B cell (primary cell): ENCODE results near the gene CDK5RAP3. TPM values are rescaled to one million over a fixed set of nuclear protein-coding genes. Genes with fewer than 3 reads are reported as not detected.

Experiments used
- ATAC-seq: fragments of 200-7000 bp; cut with Tn5 transposase; one replicate; pipeline ENCODE4 v1.10.0; 2021; ENCODE audit warnings: low read depth, mild to moderate bottlenecking, moderate number of reproducible peaks, moderate library complexity
- CTCF ChIA-PET: fragments of 350-600 bp; sonication (Branson Sonifier 250); formaldehyde crosslinking; loops from one replicate; lab custom pipeline; 2021; ENCODE audit warnings: antibody characterized with exemption, inconsistent platforms; lab: Charles Lee
- POLR2A ChIA-PET: fragments of 350-600 bp; sonication (Branson Sonifier 250); formaldehyde crosslinking; loops from one replicate; lab custom pipeline; 2021; ENCODE audit warnings: antibody characterized with exemption; lab: Charles Lee
- DNase-seq: peaks from one replicate; pipeline ENCODE4 v3.0.0; 2013
- H2AFZ ChIP-seq: 2 replicates; pipeline ENCODE4 v1.6.1; 2012; ENCODE audit warnings: mild to moderate bottlenecking, low read depth, low read length; ENCODE audit not compliant: insufficient read depth, poor library complexity, severe bottlenecking
- H3K27ac ChIP-seq, 2 donors: 1 replicate in 1 of 2; 2 replicates in 1 of 2; pipeline ENCODE4 v1.5.1; 2012 to 2013; ENCODE audit warnings: low read length in 2 of 2, mild to moderate bottlenecking in 2 of 2, moderate library complexity in 1 of 2
- H3K27me3 ChIP-seq, 4 experiments: fragments of 200-600 bp in 1 of 4; sonication (generic) in 1 of 4; replicated peaks in 1 of 4; 1 replicate in 2 of 4; 2 replicates in 2 of 4; pipeline versions ENCODE4 v1.6.1 to v1.7.0; 2013 to 2016; ENCODE audit warnings: low read length in 3 of 4, mild to moderate bottlenecking in 2 of 4, mixed read lengths in 1 of 4, moderate library complexity in 1 of 4; ENCODE audit not compliant: insufficient read depth in 4 of 4, control insufficient read depth in 3 of 4; ENCODE audit errors: control extremely low read depth in 1 of 4
- H3K36me3 ChIP-seq, 2 experiments: replicated peaks in 1 of 2; 1 replicate in 1 of 2; 2 replicates in 1 of 2; pipeline versions ENCODE4 v1.6.1 to v1.7.1; 2013; ENCODE audit warnings: low read length in 1 of 2; ENCODE audit not compliant: insufficient read depth in 2 of 2, control insufficient read depth in 1 of 2; ENCODE audit errors: control extremely low read depth in 1 of 2, extremely low read depth in 1 of 2
- H3K4me1 ChIP-seq, 2 donors: fragments of 200-600 bp in 1 of 2; sonication (generic) in 1 of 2; 1 replicate in 1 of 2; 2 replicates in 1 of 2; pipeline versions ENCODE4 v1.5.1 to v1.6.1; 2013 to 2017; ENCODE audit warnings: low read length in 2 of 2; ENCODE audit not compliant: control insufficient read depth in 2 of 2, insufficient read depth in 2 of 2
- H3K4me2 ChIP-seq: replicated peaks from 2 replicates; pipeline ENCODE3; 2012; ENCODE audit warnings: mild to moderate bottlenecking, low read depth, low read length; ENCODE audit not compliant: poor library complexity, severe bottlenecking
- H3K4me3 ChIP-seq, 5 experiments: fragments of 200-600 bp in 1 of 5; sonication (generic) in 1 of 5; 1 replicate in 3 of 5; 2 replicates in 2 of 5; pipeline versions ENCODE4 v1.5.1 to v1.7.0; 2011 to 2016; ENCODE audit warnings: low read length in 4 of 5, mild to moderate bottlenecking in 4 of 5, low read depth in 2 of 5, control low read depth in 1 of 5, moderate library complexity in 1 of 5; ENCODE audit not compliant: insufficient read depth in 1 of 5; ENCODE audit errors: control extremely low read depth in 1 of 5, extremely low read depth in 1 of 5
- H3K79me2 ChIP-seq: fragments of 200-600 bp; sonication (generic); one replicate; pipeline ENCODE4 v1.6.0; 2016; ENCODE audit warnings: low read length; ENCODE audit not compliant: control insufficient read depth, insufficient read depth
- H3K9ac ChIP-seq: fragments of 200-600 bp; sonication (generic); 2 replicates; pipeline ENCODE4 v1.6.1; 2017; ENCODE audit warnings: mild to moderate bottlenecking, low read length, moderate library complexity
- H3K9me3 ChIP-seq, 3 donors: one replicate each; pipeline versions ENCODE4 v1.6.1 to v1.7.1; 2013; ENCODE audit warnings: low read length in 2 of 3; ENCODE audit not compliant: control insufficient read depth in 2 of 3, insufficient read depth in 1 of 3; ENCODE audit errors: control extremely low read depth in 1 of 3
- H4K20me1 ChIP-seq: 2 replicates; pipeline ENCODE4 v1.6.0; 2012; ENCODE audit warnings: mild to moderate bottlenecking, low read length; ENCODE audit not compliant: insufficient read depth, control insufficient read depth, poor library complexity, severe bottlenecking
- H3K27ac Mint-ChIP-seq: one replicate; pipeline ENCODE4 v1.8.0; 2021; ENCODE audit warnings: mixed read lengths
- H3K27me3 Mint-ChIP-seq: one replicate; pipeline ENCODE4 v1.8.0; 2021; ENCODE audit warnings: mixed read lengths
- H3K4me1 Mint-ChIP-seq: one replicate; pipeline ENCODE4 v1.8.0; 2021; ENCODE audit warnings: mixed read lengths
- H3K4me3 Mint-ChIP-seq: one replicate; pipeline ENCODE4 v1.8.0; 2021; ENCODE audit warnings: mixed read lengths
- H3K9me3 Mint-ChIP-seq: one replicate; pipeline ENCODE4 v1.8.0; 2022; ENCODE audit warnings: mixed read lengths; ENCODE audit not compliant: insufficient read depth
- EZH2 ChIP-seq: IDR thresholded peaks from 2 replicates; pipeline ENCODE4 v1.6.1; 2012; ENCODE audit warnings: borderline replicate concordance, low read depth, mild to moderate bottlenecking, moderate library complexity, low read length; ENCODE audit not compliant: insufficient read depth, poor library complexity, severe bottlenecking
- WGBS: methylation state at CpG from one replicate; pipeline ENCODE4 v1.1.5; 2013; ENCODE audit warnings: missing lambda C conversion rate; ENCODE audit not compliant: insufficient coverage; 5-methylcytosine and 5-hydroxymethylcytosine counted together
- intact Hi-C: fragments of 100-400 bp; cut with micrococcal nuclease; formaldehyde crosslinking; loops from one replicate; pipeline ENCODE4 v1.10.0; 2022
- polyA plus RNA-seq: library from polyadenylated mRNA; depleted of rRNA; stranded (reverse); fragments of >200 nt; gene quantifications from 2 replicates; pipeline ENCODE4 v1.2.3, GENCODE V29; 2012
- total RNA-seq, 2 donors: library from RNA; stranded (reverse); fragments of 120-200 nt in 1 of 2; gene quantifications; 1 replicate in 1 of 2; 2 replicates in 1 of 2; pipeline versions ENCODE4 v1.2.3 to v1.2.4, GENCODE V29; 2013 to 2022
- TF ChIP-seq, protein P1 (sequence below): fragments of 200-600 bp; IDR thresholded peaks from one replicate; pipeline ENCODE4 v1.8.0; 2022; ENCODE audit warnings: antibody characterized with exemption, mild to moderate bottlenecking

The CDK5RAP3 gene
- total and polyA plus RNA-seq, 2 donors (not counting 1 experiment from before 2014, with no cell fraction given), result 417 to 728 TPM

DNA sequence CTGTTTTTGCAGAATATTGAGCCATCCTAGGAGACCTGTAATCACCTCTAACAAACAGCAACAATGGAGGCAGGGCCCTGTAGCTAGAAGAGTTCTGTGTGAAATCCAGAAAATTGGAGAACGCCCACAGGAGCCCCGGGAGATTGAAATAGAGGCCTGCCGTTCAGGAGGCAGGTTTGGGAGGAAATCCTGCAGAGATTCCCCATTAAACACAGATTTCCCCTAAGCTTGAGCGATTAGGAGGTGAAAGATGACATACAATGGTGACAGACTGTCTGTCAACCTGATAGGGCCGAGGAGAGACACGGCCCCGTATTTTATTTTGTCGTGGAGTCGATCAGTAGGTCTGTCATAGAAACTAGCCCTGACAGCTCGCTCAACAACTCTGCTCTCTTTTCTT is 18.2 kb downstream of the CDK5RAP3 start:
- Mint-ChIP-seq H3K9me3 (no peaks in the 10 kb centered on the region), H3K27me3 (peaks cover 6% of the 10 kb centered on the region), H3K4me1 (no peaks in the 10 kb centered on the region), H3K27ac (no peak overlapping the region), H3K4me3 (no peak overlapping the region)
- Histone ChIP-seq H3K79me2 (no peaks in the 10 kb centered on the region), H3K9ac (no peak overlapping the region), H3K27ac (no peak overlapping the region), H3K4me2 (no peak overlapping the region), H2AFZ (no peak overlapping the region), H3K9me3 (no peaks in the 10 kb centered on the region), H3K4me1 (no peaks in the 10 kb centered on the region), H3K4me3 (no peak overlapping the region), H4K20me1 (no peaks in the 10 kb centered on the region), H3K27me3 (peaks cover 0 to 11% (median 0%) of the 10 kb centered on the region in 4 experiments), H3K36me3 (peaks cover 0 to 2% of the 10 kb centered on the region in 2 experiments)
- TF ChIP-seq EZH2, result no peak
- TF ChIP-seq, protein P1, sequence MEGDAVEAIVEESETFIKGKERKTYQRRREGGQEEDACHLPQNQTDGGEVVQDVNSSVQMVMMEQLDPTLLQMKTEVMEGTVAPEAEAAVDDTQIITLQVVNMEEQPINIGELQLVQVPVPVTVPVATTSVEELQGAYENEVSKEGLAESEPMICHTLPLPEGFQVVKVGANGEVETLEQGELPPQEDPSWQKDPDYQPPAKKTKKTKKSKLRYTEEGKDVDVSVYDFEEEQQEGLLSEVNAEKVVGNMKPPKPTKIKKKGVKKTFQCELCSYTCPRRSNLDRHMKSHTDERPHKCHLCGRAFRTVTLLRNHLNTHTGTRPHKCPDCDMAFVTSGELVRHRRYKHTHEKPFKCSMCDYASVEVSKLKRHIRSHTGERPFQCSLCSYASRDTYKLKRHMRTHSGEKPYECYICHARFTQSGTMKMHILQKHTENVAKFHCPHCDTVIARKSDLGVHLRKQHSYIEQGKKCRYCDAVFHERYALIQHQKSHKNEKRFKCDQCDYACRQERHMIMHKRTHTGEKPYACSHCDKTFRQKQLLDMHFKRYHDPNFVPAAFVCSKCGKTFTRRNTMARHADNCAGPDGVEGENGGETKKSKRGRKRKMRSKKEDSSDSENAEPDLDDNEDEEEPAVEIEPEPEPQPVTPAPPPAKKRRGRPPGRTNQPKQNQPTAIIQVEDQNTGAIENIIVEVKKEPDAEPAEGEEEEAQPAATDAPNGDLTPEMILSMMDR, result no peak
- ATAC-seq (no peak), DNase-seq (no peak)
- CTCF ChIA-PET, result interaction anchor here (1.1 kb wide), 1 partner anchor 10 kb away, joined by 3 read pairs; no protein-coding TSS in a partner anchor
- POLR2A ChIA-PET, result no interaction called here
- WGBS, result 92% methylated on average over 6 of the region's 10 CpGs
- intact Hi-C loops, result no loop called here

GRCh38 chr17:47989700-47990099 is 18.8 kb downstream of the CDK5RAP3 start:
- Mint-ChIP-seq H3K27me3 (peaks cover 9% of the 10 kb centered on the region), H3K9me3 (no peaks in the 10 kb centered on the region), H3K27ac (no peak overlapping the region), H3K4me3 (no peak overlapping the region), H3K4me1 (no peaks in the 10 kb centered on the region)
- ChIA-PET CTCF (no interaction called here), POLR2A (no interaction called here)
- Histone ChIP-seq H3K27ac (no peak overlapping the region), H3K4me2 (no peak overlapping the region), H3K79me2 (no peaks in the 10 kb centered on the region), H3K9ac (no peak overlapping the region), H3K36me3 (no peaks in the 10 kb centered on the region), H3K27me3 (peaks cover 0 to 15% (median 0%) of the 10 kb centered on the region in 4 experiments), H3K4me3 (no peak overlapping the region), H4K20me1 (no peaks in the 10 kb centered on the region), H2AFZ (no peak overlapping the region), H3K4me1 (no peaks in the 10 kb centered on the region), H3K9me3 (no peaks in the 10 kb centered on the region)
- intact Hi-C loops, result no loop called here
- TF ChIP-seq EZH2, result no peak
- TF ChIP-seq, protein P1, result no peak
- ATAC-seq (no peak), DNase-seq (no peak)
- no CpG with 5 or more reads among the region's 1 CpG for WGBS
